Endothelial cell (in vitro differentiated cells): ENCODE measurements around the gene MTA1. TPM values are rescaled to one million over a fixed set of nuclear protein-coding genes. Genes with fewer than 3 reads are reported as not detected.

Experiments used
- DNase-seq: peaks from one replicate; pipeline ENCODE4 v3.0.0; 2021; ENCODE audit warnings: low spot score
- H3K27ac Mint-ChIP-seq: one replicate; pipeline ENCODE4 v1.8.0; 2021; ENCODE audit warnings: mixed read lengths, inconsistent platforms; ENCODE audit not compliant: unreplicated experiment
- H3K27me3 Mint-ChIP-seq: one replicate; pipeline ENCODE4 v1.8.0; 2021; ENCODE audit warnings: mild to moderate bottlenecking, moderate library complexity, mixed read lengths, inconsistent platforms; ENCODE audit not compliant: unreplicated experiment
- H3K36me3 Mint-ChIP-seq: one replicate; pipeline ENCODE4 v1.8.0; 2021; ENCODE audit warnings: mild to moderate bottlenecking, low read depth, mixed read lengths, inconsistent platforms; ENCODE audit not compliant: unreplicated experiment
- H3K4me1 Mint-ChIP-seq: one replicate; pipeline ENCODE4 v1.8.0; 2021; ENCODE audit warnings: mild to moderate bottlenecking, mixed read lengths, inconsistent platforms; ENCODE audit not compliant: unreplicated experiment
- H3K4me3 Mint-ChIP-seq: one replicate; pipeline ENCODE4 v1.8.0; 2021; ENCODE audit warnings: mild to moderate bottlenecking, mixed read lengths, inconsistent platforms; ENCODE audit not compliant: unreplicated experiment
- H3K9me3 Mint-ChIP-seq: one replicate; pipeline ENCODE4 v1.8.0; 2021; ENCODE audit warnings: mixed read lengths, inconsistent platforms; ENCODE audit not compliant: unreplicated experiment
- CTCF ChIP-seq: fragments of 200-600 bp; sonication (generic); IDR thresholded peaks from one replicate; pipeline ENCODE4 v1.5.0; 2021; ENCODE audit warnings: antibody characterized with exemption; ENCODE audit not compliant: unreplicated experiment
- total RNA-seq: library from RNA; stranded (reverse); fragmentation: NEBNext Ultra II Directional; extraction: Animal tissue kit (Norgen Biotek cat#: 25700); gene quantifications from one replicate; pipeline ENCODE4 v1.2.1, GENCODE V29; 2021; ENCODE audit not compliant: unreplicated experiment

MTA1 gene
- total RNA-seq, 1 donor from 2014 or later = 150 TPM

GRCh38 chr14:105377555-105378182 lies 42.0 kb upstream of the MTA1 start:
- no peak overlapping the region for H3K27ac Mint-ChIP-seq
- H3K27me3 Mint-ChIP-seq = peaks cover 15% of the 10 kb centered on the region
- peaks cover 28% of the 10 kb centered on the region for H3K36me3 Mint-ChIP-seq
- H3K4me3 Mint-ChIP-seq = no peak overlapping the region
- no peaks in the 10 kb centered on the region for H3K9me3 Mint-ChIP-seq
- DNase-seq = no peak
- TF ChIP-seq CTCF = no peak
- peaks cover 10% of the 10 kb centered on the region for H3K4me1 Mint-ChIP-seq

GRCh38 chr14:105378199-105378598 lies 41.4 kb upstream of the MTA1 start:
- DNase-seq = no peak
- Mint-ChIP-seq H3K4me3 (no peak overlapping the region), H3K9me3 (no peaks in the 10 kb centered on the region), H3K27ac (no peak overlapping the region), H3K4me1 (peaks cover 10% of the 10 kb centered on the region), H3K27me3 (peaks cover 15% of the 10 kb centered on the region), H3K36me3 (peaks cover 25% of the 10 kb centered on the region)
- no peak for TF ChIP-seq CTCF

- peaks cover 10% of the 10 kb centered on the region for H3K4me1 Mint-ChIP-seq
- no peak for DNase-seq
- no peaks in the 10 kb centered on the region for H3K9me3 Mint-ChIP-seq
- H3K36me3 Mint-ChIP-seq = peaks cover 29% of the 10 kb centered on the region
- peak overlapping the region; percentile 13 for H3K27ac Mint-ChIP-seq
- TF ChIP-seq CTCF = no peak
- H3K27me3 Mint-ChIP-seq = peaks cover 19% of the 10 kb centered on the region
- no peak overlapping the region for H3K4me3 Mint-ChIP-seq
Observed at GRCh38 chr14:105378873-105379685, 40.5 kb upstream of the MTA1 start.

GRCh38 chr14:105379946-105380345 lies 39.7 kb upstream of the MTA1 start:
- Mint-ChIP-seq H3K27ac (no peak overlapping the region), H3K9me3 (no peaks in the 10 kb centered on the region), H3K4me1 (peaks cover 10% of the 10 kb centered on the region), H3K27me3 (peaks cover 20% of the 10 kb centered on the region), H3K36me3 (peaks cover 25% of the 10 kb centered on the region), H3K4me3 (no peak overlapping the region)
- DNase-seq = no peak
- no peak for TF ChIP-seq CTCF

- no peak for DNase-seq
- peaks cover 18% of the 10 kb centered on the region for H3K27me3 Mint-ChIP-seq
- H3K4me3 Mint-ChIP-seq = no peak overlapping the region
- no peak for TF ChIP-seq CTCF
- H3K27ac Mint-ChIP-seq = no peak overlapping the region
- peaks cover 5% of the 10 kb centered on the region for H3K4me1 Mint-ChIP-seq
- H3K36me3 Mint-ChIP-seq = peaks cover 21% of the 10 kb centered on the region
- H3K9me3 Mint-ChIP-seq = no peaks in the 10 kb centered on the region
Observed at GRCh38 chr14:105380756-105381155, 38.9 kb upstream of the MTA1 start.
